ENCODE results near the gene PCDHA9.

PCDHA9 gene

GRCh38 chr5:140877262-140877581 is 29.0 kb downstream of the PCDHA9 start:
- DNase-seq, result no peak

DNA sequence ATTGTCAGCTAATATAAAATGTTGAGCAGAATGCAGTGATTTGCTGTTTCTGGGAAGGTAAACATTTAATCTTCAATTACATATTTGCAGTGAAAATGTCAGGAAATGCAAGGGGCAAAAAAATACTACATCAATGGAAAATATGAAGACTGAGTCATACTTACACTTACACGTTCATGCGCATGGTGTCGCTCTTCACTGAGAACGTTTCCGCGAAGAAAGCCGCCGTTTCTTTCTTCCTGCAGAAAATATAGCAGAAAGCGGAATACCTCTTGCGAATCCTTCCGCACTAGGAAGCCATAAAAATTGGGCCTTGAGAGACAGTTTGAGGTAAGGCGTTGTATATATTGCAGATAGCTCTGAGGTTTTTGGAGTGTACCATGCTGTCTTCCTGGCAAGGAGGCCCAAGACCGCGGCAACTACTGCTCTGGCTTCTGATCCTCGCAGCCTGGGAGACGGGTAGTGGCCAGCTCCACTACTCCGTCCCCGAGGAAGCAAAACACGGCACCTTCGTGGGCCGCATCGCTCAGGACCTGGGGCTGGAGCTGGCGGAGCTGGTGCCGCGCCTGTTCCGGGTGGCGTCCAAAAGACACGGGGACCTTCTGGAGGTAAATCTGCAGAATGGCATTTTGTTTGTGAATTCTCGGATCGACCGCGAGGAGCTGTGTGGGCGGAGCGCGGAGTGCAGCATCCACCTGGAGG is 33.9 kb downstream of the PCDHA9 start, which contains the start of gene PCDHA13:
TSS of gene PCDHA13 (plus strand) at position 236 of the 702 bp plus-strand sequence. CDS start at position 381, 145 bp downstream.
- no peak for DNase-seq

GRCh38 chr5:140882591-140882899 is 34.4 kb downstream of the PCDHA9 start:
- no peak for DNase-seq

DNA sequence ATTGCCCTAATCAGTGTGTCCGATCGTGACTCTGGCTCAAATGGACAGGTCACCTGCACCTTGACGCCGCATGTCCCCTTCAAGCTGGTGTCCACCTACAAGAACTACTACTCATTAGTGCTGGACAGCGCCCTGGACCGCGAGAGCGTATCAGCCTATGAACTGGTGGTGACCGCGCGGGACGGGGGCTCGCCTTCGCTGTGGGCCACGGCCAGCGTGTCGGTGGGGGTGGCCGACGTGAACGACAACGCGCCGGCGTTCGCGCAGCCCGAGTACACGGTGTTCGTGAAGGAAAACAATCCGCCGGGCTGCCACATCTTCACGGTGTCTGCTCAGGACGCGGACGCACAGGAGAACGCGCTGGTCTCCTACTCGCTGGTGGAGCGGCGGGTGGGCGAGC is 35.2 kb downstream of the PCDHA9 start:
- no peak for DNase-seq

DNA sequence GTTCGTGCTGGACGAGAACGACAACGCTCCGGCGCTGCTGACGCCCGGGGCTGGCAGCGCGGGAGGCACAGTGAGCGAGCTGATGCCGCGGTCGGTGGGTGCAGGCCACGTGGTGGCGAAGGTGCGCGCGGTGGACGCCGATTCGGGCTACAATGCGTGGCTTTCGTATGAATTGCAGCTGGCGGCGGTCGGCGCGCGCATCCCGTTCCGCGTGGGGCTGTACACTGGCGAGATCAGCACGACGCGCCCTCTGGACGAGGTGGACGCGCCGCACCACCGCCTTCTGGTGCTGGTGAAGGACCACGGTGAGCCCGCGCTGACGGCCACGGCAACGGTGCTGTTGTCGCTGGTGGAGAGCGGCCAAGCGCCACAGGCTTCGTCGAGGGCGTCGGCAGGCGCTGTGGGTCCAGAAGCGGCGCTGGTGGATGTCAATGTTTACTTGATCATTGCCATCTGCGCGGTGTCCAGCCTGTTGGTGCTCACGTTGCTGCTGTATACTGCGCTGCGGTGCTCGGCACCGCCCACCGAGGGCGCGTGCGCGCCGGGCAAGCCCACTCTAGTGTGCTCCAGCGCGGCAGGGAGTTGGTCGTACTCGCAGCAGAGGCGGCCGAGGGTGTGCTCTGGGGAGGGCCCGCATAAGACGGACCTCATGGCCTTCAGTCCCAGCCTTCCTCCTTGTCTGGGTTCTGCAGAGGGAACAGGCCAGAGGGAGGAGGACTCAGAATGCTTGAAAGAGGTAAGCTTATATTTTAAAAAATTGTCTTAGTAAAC is 35.9 kb downstream of the PCDHA9 start:
- DNase-seq, result no peak

Data from hematopoietic multipotent progenitor cell treated with erythropoietin and hydrocortisone succinate and interleukin-3 and kit ligand, for 8 days (in vitro differentiated cells).